Measurements from ENCODE around the gene FARSA.
"Not testable (repeated sequence)": the region's sequence is repeated elsewhere in the genome, so short reads cannot be mapped to it uniquely, and the experiment has no call there.

Gene FARSA

GRCh38 chr19:12932392-12933286 is 872 bp downstream of the FARSA start:
- DNase-seq (ENCODE audit: low read depth): no peak
- peak overlapping the region; percentile 96 for H3K4me3 ChIP-seq (ENCODE audit: low read length)
- TF ChIP-seq CTCF (conservative IDR thresholded peaks at IDR 0.05; ENCODE audit: low read length): no peak

- no peak for TF ChIP-seq CTCF (conservative IDR thresholded peaks at IDR 0.05; ENCODE audit: low read length)
- DNase-seq (ENCODE audit: low read depth): no peak
- no peak overlapping the region for H3K4me3 ChIP-seq (ENCODE audit: low read length)
These were observed 3.4 kb downstream of the FARSA start for GRCh38 chr19:12930002-12930645.

- no peak for DNase-seq (ENCODE audit: low read depth)
- no peak for TF ChIP-seq CTCF (conservative IDR thresholded peaks at IDR 0.05; ENCODE audit: low read length)
- no peak overlapping the region for H3K4me3 ChIP-seq (ENCODE audit: low read length)
These were observed 8.7 kb downstream of the FARSA start for GRCh38 chr19:12924621-12925310.

GRCh38 chr19:12922959-12923358 is 10.6 kb downstream of the FARSA start:
- DNase-seq (ENCODE audit: low read depth): no peak
- no peak overlapping the region for H3K4me3 ChIP-seq (ENCODE audit: low read length)
- TF ChIP-seq CTCF (conservative IDR thresholded peaks at IDR 0.05; ENCODE audit: low read length): no peak

GRCh38 chr19:12921047-12921446 is 12.5 kb downstream of the FARSA start:
- TF ChIP-seq CTCF (conservative IDR thresholded peaks at IDR 0.05; ENCODE audit: low read length): no peak
- no peak overlapping the region for H3K4me3 ChIP-seq (ENCODE audit: low read length)
- no peak for DNase-seq (ENCODE audit: low read depth)

- TF ChIP-seq CTCF (conservative IDR thresholded peaks at IDR 0.05; ENCODE audit: low read length): no peak
- no peak overlapping the region for H3K4me3 ChIP-seq (ENCODE audit: low read length)
- DNase-seq (ENCODE audit: low read depth): no peak
These were observed 15.3 kb downstream of the FARSA start for GRCh38 chr19:12918253-12918652.

- H3K4me3 ChIP-seq (ENCODE audit: low read length); DNase-seq (ENCODE audit: low read depth): not testable (repeated sequence)
These were observed 17.7 kb downstream of the FARSA start for GRCh38 chr19:12915860-12916259.
